ENCODE measurements around the gene HECTD1.

DNA sequence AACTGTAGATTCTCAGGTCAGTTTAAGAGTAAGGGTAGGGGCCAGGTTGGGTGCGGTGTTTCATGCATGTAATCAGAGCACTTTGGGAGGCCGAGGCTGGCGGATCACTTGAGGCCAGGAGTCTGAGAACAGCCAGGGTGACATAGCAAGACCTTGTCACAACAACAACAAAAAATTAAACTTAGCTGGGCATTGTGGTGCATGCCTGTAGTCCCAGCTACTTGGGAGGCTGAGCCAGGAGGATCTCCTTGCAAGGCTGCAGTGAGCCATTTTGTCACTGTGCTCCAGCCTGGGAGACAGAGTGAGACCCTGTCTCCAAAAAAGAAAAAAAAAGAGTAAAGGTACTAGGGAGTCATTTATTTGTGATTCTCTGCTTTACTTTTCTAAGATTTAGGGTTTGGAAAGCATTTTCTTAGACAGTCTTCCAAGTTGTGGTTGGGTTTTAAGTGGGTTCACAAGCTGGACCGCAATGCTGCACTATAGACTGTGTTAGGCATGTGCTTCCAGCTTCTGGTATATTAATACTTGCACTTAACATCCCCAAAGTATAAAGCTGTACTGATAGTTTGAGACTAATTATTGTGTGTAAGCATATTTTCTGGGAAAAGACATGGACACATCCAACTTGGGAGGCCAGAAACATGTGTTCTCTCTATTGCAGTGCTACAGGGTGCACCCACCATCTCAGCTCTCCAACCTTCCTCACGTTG, 49.1 kb upstream of the HECTD1 start:
- TF ChIP-seq, protein P1, sequence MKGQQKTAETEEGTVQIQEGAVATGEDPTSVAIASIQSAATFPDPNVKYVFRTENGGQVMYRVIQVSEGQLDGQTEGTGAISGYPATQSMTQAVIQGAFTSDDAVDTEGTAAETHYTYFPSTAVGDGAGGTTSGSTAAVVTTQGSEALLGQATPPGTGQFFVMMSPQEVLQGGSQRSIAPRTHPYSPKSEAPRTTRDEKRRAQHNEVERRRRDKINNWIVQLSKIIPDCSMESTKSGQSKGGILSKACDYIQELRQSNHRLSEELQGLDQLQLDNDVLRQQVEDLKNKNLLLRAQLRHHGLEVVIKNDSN (IDR thresholded peaks at IDR 0.05), result no peak
- no peak for TF ChIP-seq TAF1 (IDR thresholded peaks at IDR 0.05; ENCODE audit: low read depth)
- no peak for TF ChIP-seq NFIC (IDR thresholded peaks at IDR 0.05)
- no peak for TF ChIP-seq YY1 (IDR thresholded peaks at IDR 0.05; ENCODE audit: low read depth)
- TF ChIP-seq REST (IDR thresholded peaks at IDR 0.05; ENCODE audit: low read depth), result no peak
- no peak for TF ChIP-seq ZBTB7A (IDR thresholded peaks at IDR 0.05; ENCODE audit: low read depth)
- no peak for TF ChIP-seq EP300 (IDR thresholded peaks at IDR 0.05; ENCODE audit: borderline replicate concordance)
